IPS-15b (cell line): ENCODE measurements around the gene FSTL5.
"Not testable (repeated sequence)": the region's sequence is repeated elsewhere in the genome, so short reads cannot be mapped to it uniquely, and the experiment has no call there.

Experiments used
- H3K27me3 ChIP-seq: one replicate; pipeline ENCODE4 v1.6.1; 2013; ENCODE audit warnings: low read length; ENCODE audit not compliant: control insufficient read depth, insufficient read depth
- H3K36me3 ChIP-seq: one replicate; pipeline ENCODE4 v1.6.1; 2013; ENCODE audit warnings: low read length; ENCODE audit not compliant: control insufficient read depth, insufficient read depth
- H3K4me1 ChIP-seq: one replicate; pipeline ENCODE4 v1.6.1; 2013; ENCODE audit warnings: mild to moderate bottlenecking, low read length; ENCODE audit not compliant: control insufficient read depth, insufficient read depth
- H3K4me3 ChIP-seq: one replicate; pipeline ENCODE4 v1.5.1; 2013; ENCODE audit warnings: low read depth, low read length
- H3K9ac ChIP-seq: one replicate; pipeline ENCODE4 v1.6.1; 2013; ENCODE audit warnings: low read depth, mild to moderate bottlenecking, low read length
- H3K9me3 ChIP-seq: one replicate; pipeline ENCODE4 v1.6.1; 2013; ENCODE audit warnings: mild to moderate bottlenecking, low read length; ENCODE audit not compliant: control insufficient read depth, insufficient read depth

Gene FSTL5

GRCh38 chr4:161816958-161817357 is 346.8 kb downstream of the FSTL5 start:
- Histone ChIP-seq H3K36me3 (no peaks in the 10 kb centered on the region), H3K4me1 (no peaks in the 10 kb centered on the region), H3K9ac (no peak overlapping the region), H3K27me3 (no peaks in the 10 kb centered on the region), H3K4me3 (no peak overlapping the region), H3K9me3 (no peaks in the 10 kb centered on the region)

GRCh38 chr4:161815841-161816240 is 348.0 kb downstream of the FSTL5 start:
- Histone ChIP-seq H3K4me3 (no peak overlapping the region), H3K9ac (no peak overlapping the region), H3K27me3 (no peaks in the 10 kb centered on the region), H3K4me1 (no peaks in the 10 kb centered on the region), H3K9me3 (no peaks in the 10 kb centered on the region), H3K36me3 (no peaks in the 10 kb centered on the region)

GRCh38 chr4:161813889-161814288 is 349.9 kb downstream of the FSTL5 start:
- H3K9ac ChIP-seq = no peak overlapping the region
- no peaks in the 10 kb centered on the region for H3K9me3 ChIP-seq
- H3K27me3 ChIP-seq = no peaks in the 10 kb centered on the region
- no peaks in the 10 kb centered on the region for H3K36me3 ChIP-seq
- no peak overlapping the region for H3K4me3 ChIP-seq
- H3K4me1 ChIP-seq = no peaks in the 10 kb centered on the region

GRCh38 chr4:161813389-161813788 is 350.4 kb downstream of the FSTL5 start:
- no peak overlapping the region for H3K4me3 ChIP-seq
- H3K9ac ChIP-seq = no peak overlapping the region
- H3K36me3 ChIP-seq = no peaks in the 10 kb centered on the region
- H3K9me3 ChIP-seq = no peaks in the 10 kb centered on the region
- H3K27me3 ChIP-seq = no peaks in the 10 kb centered on the region
- H3K4me1 ChIP-seq = no peaks in the 10 kb centered on the region

GRCh38 chr4:161803171-161803570 is 360.6 kb downstream of the FSTL5 start:
- no peak overlapping the region for H3K4me3 ChIP-seq
- no peaks in the 10 kb centered on the region for H3K27me3 ChIP-seq
- H3K4me1 ChIP-seq = no peaks in the 10 kb centered on the region
- H3K9ac ChIP-seq = no peak overlapping the region
- no peaks in the 10 kb centered on the region for H3K36me3 ChIP-seq
- H3K9me3 ChIP-seq = no peaks in the 10 kb centered on the region

- Histone ChIP-seq H3K9ac (no peak overlapping the region), H3K9me3 (no peaks in the 10 kb centered on the region), H3K36me3 (no peaks in the 10 kb centered on the region), H3K4me1 (no peaks in the 10 kb centered on the region), H3K27me3 (no peaks in the 10 kb centered on the region), H3K4me3 (no peak overlapping the region)
Measured at GRCh38 chr4:161799710-161800109, 364.1 kb downstream of the FSTL5 start.

- no peak overlapping the region for H3K9ac ChIP-seq
- no peaks in the 10 kb centered on the region for H3K4me1 ChIP-seq
- H3K9me3 ChIP-seq = no peaks in the 10 kb centered on the region
- no peaks in the 10 kb centered on the region for H3K27me3 ChIP-seq
- H3K4me3 ChIP-seq = no peak overlapping the region
- no peaks in the 10 kb centered on the region for H3K36me3 ChIP-seq
Measured at GRCh38 chr4:161792991-161793390, 370.8 kb downstream of the FSTL5 start.

- no peak overlapping the region for H3K4me3 ChIP-seq
- H3K36me3 ChIP-seq = no peaks in the 10 kb centered on the region
- no peaks in the 10 kb centered on the region for H3K4me1 ChIP-seq
- H3K9ac ChIP-seq = no peak overlapping the region
- no peaks in the 10 kb centered on the region for H3K27me3 ChIP-seq
- H3K9me3 ChIP-seq = no peaks in the 10 kb centered on the region
Measured at GRCh38 chr4:161791796-161792556, 371.8 kb downstream of the FSTL5 start.

GRCh38 chr4:161767116-161767515 is 396.7 kb downstream of the FSTL5 start:
- H3K27me3 ChIP-seq = no peaks in the 10 kb centered on the region
- no peak overlapping the region for H3K9ac ChIP-seq
- H3K9me3 ChIP-seq = no peaks in the 10 kb centered on the region
- H3K4me3 ChIP-seq = no peak overlapping the region
- H3K4me1 ChIP-seq = no peaks in the 10 kb centered on the region
- H3K36me3 ChIP-seq = no peaks in the 10 kb centered on the region

GRCh38 chr4:161762796-161763195 is 401.0 kb downstream of the FSTL5 start:
- Histone ChIP-seq H3K4me3 (no peak overlapping the region), H3K4me1 (no peaks in the 10 kb centered on the region), H3K36me3 (no peaks in the 10 kb centered on the region), H3K9ac (no peak overlapping the region), H3K9me3 (no peaks in the 10 kb centered on the region), H3K27me3 (no peaks in the 10 kb centered on the region)

- H3K36me3 ChIP-seq = no peaks in the 10 kb centered on the region
- no peaks in the 10 kb centered on the region for H3K9me3 ChIP-seq
- H3K27me3 ChIP-seq = no peaks in the 10 kb centered on the region
- H3K4me3 ChIP-seq = no peak overlapping the region
- no peak overlapping the region for H3K9ac ChIP-seq
- no peaks in the 10 kb centered on the region for H3K4me1 ChIP-seq
Measured at GRCh38 chr4:161760008-161760407, 403.8 kb downstream of the FSTL5 start.

- not testable (repeated sequence) for H3K36me3 ChIP-seq, H3K9me3 ChIP-seq, H3K4me1 ChIP-seq, H3K4me3 ChIP-seq, H3K27me3 ChIP-seq, H3K9ac ChIP-seq
Measured at GRCh38 chr4:161758412-161758811, 405.4 kb downstream of the FSTL5 start.
